HAP-1 (cell line): ENCODE measurements around the gene EPB41L4A.
"Not testable (repeated sequence)": the region's sequence is repeated elsewhere in the genome, so short reads cannot be mapped to it uniquely, and the experiment has no call there.

Experiments used
- DNase-seq, 2 experiments: peaks; one replicate each; pipeline ENCODE4 v3.0.0-alpha.2; 2016 to 2020; ENCODE audit warnings: low spot score in 2 of 2
- H3K27me3 ChIP-seq: fragments of 250-450 bp; sonication (Bioruptor Pico); 2 replicates; pipeline ENCODE4 v1.5.1; 2020; ENCODE audit warnings: low read depth, mild to moderate bottlenecking, moderate library complexity
- H3K36me3 ChIP-seq: fragments of 250-450 bp; sonication (Bioruptor Pico); replicated peaks from 2 replicates; pipeline ENCODE4 v1.5.1; 2020; ENCODE audit warnings: mild to moderate bottlenecking
- H3K4me1 ChIP-seq: fragments of 250-450 bp; sonication (Bioruptor Pico); 2 replicates; pipeline ENCODE4 v1.5.1; 2020; ENCODE audit warnings: mild to moderate bottlenecking
- H3K4me3 ChIP-seq: fragments of 250-450 bp; sonication (Bioruptor Pico); 2 replicates; pipeline ENCODE4 v1.5.1; 2020; ENCODE audit warnings: mild to moderate bottlenecking, moderate library complexity
- H3K9me3 ChIP-seq: fragments of 250-450 bp; sonication (Bioruptor Pico); 2 replicates; pipeline ENCODE4 v1.5.1; 2020; ENCODE audit warnings: mild to moderate bottlenecking, moderate library complexity
- in situ Hi-C: fragments of 300-500 bp; cut with MboI; formaldehyde crosslinking; loops from 3 replicates; pipeline ENCODE4 v1.14.3; 2020; ENCODE audit warnings: low sequenced_read_pairs, inconsistent platforms, mixed read lengths

EPB41L4A gene, protein sequence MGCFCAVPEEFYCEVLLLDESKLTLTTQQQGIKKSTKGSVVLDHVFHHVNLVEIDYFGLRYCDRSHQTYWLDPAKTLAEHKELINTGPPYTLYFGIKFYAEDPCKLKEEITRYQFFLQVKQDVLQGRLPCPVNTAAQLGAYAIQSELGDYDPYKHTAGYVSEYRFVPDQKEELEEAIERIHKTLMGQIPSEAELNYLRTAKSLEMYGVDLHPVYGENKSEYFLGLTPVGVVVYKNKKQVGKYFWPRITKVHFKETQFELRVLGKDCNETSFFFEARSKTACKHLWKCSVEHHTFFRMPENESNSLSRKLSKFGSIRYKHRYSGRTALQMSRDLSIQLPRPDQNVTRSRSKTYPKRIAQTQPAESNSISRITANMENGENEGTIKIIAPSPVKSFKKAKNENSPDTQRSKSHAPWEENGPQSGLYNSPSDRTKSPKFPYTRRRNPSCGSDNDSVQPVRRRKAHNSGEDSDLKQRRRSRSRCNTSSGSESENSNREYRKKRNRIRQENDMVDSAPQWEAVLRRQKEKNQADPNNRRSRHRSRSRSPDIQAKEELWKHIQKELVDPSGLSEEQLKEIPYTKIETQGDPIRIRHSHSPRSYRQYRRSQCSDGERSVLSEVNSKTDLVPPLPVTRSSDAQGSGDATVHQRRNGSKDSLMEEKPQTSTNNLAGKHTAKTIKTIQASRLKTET

DNA sequence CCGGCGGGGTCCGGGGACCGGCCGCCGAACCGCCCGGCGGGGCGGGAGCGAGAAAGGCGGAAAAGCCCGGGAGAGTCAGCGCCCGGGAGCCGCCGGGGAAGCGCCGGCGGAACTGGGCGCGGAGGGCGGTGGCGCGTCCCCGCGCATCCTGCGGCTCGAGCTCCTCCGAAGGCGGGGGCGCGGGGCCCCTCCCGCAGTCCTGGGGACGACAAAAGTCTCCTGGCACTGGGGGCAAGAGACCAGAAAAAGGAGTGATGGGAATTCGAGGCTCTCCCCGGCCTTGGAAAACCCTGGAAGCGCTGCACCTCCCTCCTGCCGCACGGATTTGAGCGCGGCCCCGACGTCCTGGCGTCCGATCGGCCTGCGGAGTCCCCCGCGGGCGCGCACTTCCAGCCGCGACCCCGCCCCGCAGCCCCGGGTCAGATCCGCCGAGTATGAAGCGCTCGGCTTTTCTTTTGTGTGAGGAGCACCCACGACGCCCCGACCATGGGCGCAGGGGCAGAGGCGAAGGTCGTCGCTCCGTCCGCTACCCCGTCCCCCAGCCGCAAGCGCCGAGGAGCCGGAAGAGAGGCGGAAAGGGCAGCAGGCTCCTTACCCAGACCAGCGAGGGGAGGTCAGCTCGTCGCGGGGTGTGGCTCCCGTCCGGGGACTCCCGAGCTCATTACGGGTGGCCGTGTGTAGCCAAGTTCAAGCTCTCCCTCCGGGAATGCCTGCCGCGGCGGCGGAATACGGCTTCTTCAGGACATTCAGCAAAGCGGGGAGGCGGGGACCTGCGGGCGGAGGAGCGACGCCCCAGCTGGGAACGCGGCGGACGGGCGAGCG, at the start of gene EPB41L4A:
Gene EPB41L4A, minus strand, starts transcription at position 114 of the 822 bp plus-strand sequence. CDS start 238 bp downstream, outside the sequence.
- Histone ChIP-seq H3K36me3 (no peaks in the 10 kb centered on the region), H3K27me3 (peaks cover 44% of the 10 kb centered on the region), H3K9me3 (no peaks in the 10 kb centered on the region), H3K4me3 (peak within 1 kb of the TSS; percentile 51), H3K4me1 (no peaks in the 10 kb centered on the region; the same call in 1 of the 2 replicates)
- peak; percentile 4 to 49 for DNase-seq
- in situ Hi-C loops: loop anchor here (25.0 kb wide), 1 partner anchor 207 kb away; no protein-coding TSS in a partner anchor

DNA sequence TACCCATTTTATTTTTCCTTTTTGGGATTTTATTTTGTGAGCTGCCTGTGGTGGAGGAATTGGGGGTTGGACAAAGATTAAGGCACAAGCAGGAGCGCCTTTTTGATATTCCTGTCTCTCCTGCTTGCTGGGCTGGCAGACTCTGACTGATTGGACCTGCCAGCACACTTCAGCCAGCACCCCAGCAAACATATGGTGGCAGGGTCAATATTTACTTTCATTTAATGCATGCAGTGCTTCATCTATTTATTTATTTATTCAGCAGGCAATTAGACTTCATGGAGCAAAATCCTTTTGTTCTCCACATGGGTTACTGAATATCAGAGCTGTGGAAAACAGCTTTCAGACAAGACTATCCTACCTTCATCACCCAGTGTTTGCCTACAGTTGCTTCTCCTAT, 48.4 kb upstream of the EPB41L4A start:
- no peaks in the 10 kb centered on the region for H3K36me3 ChIP-seq
- in situ Hi-C loops: no loop called here
- H3K27me3 ChIP-seq: peaks cover 8% of the 10 kb centered on the region; the same call in 1 of the 2 replicates
- H3K4me3 ChIP-seq: no peak overlapping the region
- no peak for DNase-seq
- no peaks in the 10 kb centered on the region for H3K9me3 ChIP-seq
- no peaks in the 10 kb centered on the region for H3K4me1 ChIP-seq

DNA sequence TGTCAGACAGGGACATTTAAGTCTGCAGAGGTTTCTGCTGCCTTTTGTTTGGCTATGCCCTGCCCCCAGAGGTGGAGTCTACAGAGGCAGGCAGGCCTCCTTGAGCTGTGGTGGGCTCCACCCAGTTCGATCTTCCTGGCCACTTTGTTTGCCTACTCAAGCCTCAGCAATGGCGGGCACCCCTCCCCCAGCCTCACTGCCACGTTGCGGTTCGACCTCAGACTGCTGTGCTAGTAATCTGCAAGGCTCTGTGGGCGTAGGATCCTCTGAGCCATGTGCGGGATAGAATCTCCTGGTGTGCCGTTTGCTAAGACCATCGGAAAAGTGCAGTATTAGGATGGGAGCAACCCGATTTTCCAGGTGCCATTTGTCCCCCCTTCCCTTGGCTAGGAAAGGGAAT, 47.2 kb upstream of the EPB41L4A start:
- H3K4me3 ChIP-seq, H3K4me1 ChIP-seq, H3K36me3 ChIP-seq, DNase-seq, H3K9me3 ChIP-seq, in situ Hi-C loops, H3K27me3 ChIP-seq: not testable (repeated sequence)

DNA sequence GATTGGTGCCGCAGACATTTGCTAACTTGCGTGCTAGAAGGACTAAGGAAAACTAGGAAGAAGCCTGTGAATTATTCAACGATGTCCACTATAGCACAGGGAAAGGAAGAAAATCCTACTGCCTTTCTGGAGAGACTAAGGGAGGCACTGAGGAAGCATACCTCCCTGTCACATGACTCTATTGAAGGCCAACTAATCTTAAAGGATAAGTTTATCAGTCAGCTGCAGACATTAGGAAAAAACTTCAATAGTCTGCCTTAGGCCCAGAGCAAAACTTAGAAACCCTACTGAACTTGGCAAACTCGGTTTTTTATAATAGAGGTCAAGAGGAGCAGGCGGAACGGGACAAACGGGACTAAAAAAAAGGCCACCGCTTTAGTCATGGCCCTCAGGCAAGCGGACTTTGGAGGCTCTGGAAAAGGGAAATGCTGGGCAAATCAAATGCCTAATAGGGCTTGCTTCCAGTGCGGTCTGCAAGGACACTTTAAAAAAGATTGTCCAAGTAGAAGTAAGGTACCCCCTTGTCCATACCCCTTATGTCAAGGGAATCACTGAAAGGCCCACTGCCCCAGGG, 28.2 kb upstream of the EPB41L4A start:
- H3K36me3 ChIP-seq, DNase-seq, H3K9me3 ChIP-seq, in situ Hi-C loops, H3K4me3 ChIP-seq, H3K27me3 ChIP-seq, H3K4me1 ChIP-seq: not testable (repeated sequence)

DNA sequence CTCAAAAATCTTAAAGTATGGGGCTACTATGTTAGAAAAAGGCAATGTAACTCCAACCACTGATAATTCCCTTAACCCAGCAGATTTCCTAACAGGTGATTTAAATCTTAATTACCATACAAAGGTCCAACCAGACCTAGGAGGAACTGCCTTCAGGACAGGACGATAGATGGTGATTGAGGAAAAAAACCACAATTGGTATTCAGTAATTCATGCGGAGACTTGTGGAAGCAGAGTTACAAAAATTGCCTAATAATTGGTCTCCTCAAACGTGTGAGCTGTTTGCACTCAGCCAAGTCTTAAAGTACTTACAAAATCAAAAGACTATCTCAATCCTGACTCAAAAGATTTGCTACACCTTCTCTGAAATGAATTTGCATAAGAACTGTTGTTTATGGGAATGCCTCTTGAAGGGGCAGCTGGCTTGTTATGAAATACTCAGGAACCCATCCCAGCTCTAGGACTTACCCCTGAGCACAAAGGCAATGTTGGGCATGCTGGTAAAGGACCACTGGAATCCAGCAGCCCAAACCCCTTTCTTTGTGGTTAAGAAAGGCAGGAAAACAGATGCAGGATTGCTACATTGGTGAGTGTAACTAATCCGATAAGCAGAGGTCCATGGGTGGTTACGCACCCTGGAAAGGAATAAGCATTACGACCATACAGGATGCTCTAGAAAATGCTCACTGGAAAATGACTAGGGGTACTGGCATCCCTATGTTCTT, 26.7 kb upstream of the EPB41L4A start:
- in situ Hi-C loops: no loop called here
- Histone ChIP-seq H3K4me1 (no peaks in the 10 kb centered on the region), H3K36me3 (no peaks in the 10 kb centered on the region), H3K4me3 (no peak overlapping the region), H3K9me3 (no peaks in the 10 kb centered on the region), H3K27me3 (no peaks in the 10 kb centered on the region)
- DNase-seq: peak in 1 of 2 experiments; percentile 16

DNA sequence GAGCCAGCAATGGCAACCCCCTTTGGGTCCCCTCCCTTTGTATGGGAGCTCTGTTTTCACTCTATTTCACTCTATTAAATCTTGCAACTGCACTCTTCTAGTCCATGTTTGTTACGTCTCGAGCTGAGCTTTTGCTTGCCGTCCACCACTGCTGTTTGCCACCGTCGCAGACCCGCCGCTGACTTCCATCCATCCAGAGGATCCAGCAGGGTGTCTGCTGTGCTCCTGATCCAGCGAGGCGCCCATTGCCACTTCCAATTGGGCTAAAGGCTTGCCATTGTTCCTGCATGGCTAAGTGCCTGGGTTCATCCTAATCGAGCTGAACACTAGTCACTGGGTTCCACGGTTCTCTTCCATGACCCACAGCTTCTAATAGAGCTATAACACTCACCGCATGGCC, 24.9 kb upstream of the EPB41L4A start:
- H3K4me3 ChIP-seq, H3K27me3 ChIP-seq, H3K36me3 ChIP-seq, H3K4me1 ChIP-seq, DNase-seq, H3K9me3 ChIP-seq, in situ Hi-C loops: not testable (repeated sequence)

DNA sequence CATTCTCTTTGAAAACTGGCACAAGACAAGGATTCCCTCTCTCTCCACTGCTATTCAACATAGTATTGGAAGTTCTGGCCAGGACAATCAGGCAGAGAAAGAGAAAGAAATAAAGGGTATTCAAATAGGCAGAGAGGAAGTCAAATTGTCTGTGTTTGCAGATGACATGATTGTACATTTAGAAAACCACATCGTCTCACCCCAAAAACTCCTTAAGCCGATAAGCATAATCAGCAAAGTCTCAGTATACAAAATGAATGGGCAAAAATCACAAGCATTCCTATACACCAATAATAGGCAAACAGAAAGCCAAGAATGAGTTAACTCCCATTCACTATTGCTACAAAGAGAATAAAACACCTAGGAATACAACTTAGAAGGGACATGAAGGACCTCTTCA, 21.0 kb upstream of the EPB41L4A start:
- no peaks in the 10 kb centered on the region for H3K9me3 ChIP-seq
- no peak overlapping the region for H3K4me3 ChIP-seq
- DNase-seq: no peak
- in situ Hi-C loops: no loop called here
- no peaks in the 10 kb centered on the region for H3K4me1 ChIP-seq
- no peaks in the 10 kb centered on the region for H3K27me3 ChIP-seq
- no peaks in the 10 kb centered on the region for H3K36me3 ChIP-seq

DNA sequence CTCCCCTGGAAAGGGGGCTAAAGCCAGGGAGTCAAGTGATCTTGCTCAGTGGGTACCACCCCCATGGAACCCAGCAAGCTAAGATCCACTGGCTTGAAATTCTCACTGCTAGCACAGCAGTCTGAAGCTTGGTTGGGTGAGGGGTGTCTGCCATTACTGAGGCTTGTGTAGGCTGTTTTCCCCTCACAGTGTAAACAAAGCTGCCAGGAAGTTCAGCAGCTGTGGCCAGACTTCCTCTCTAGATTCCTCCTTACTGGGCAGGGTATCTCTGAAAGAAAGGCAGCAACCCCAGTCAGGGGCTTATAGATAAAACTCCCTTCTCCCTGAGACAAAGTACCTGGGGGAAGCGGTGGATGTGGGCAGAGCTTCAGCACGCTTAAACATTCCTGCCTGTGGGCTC, 17.1 kb upstream of the EPB41L4A start:
- Histone ChIP-seq H3K4me3 (no peak overlapping the region), H3K4me1 (no peaks in the 10 kb centered on the region), H3K9me3 (no peaks in the 10 kb centered on the region), H3K36me3 (no peaks in the 10 kb centered on the region), H3K27me3 (no peaks in the 10 kb centered on the region)
- DNase-seq: no peak
- in situ Hi-C loops: no loop called here

DNA sequence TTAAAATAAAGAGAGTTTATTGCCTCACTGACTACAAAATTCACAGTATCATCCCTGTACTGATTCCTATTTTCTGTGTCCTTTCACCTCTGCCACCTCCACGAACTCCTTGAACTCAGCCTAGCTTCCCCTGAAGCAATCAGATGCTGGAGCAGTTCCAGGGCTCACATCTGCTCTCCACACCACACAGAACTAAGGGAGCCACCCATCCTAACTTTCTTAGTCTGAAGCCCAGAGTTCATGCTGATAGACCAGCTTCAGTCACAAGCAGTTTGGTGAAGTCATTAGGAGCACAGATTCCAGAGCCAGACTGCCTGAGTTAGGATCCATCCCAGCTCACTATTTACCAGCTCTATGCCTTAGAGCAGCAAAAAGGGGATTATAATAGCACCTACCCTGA, 15.6 kb upstream of the EPB41L4A start:
- in situ Hi-C loops: no loop called here
- DNase-seq: no peak
- H3K4me1 ChIP-seq: no peaks in the 10 kb centered on the region
- H3K9me3 ChIP-seq: no peaks in the 10 kb centered on the region
- no peak overlapping the region for H3K4me3 ChIP-seq
- H3K36me3 ChIP-seq: no peaks in the 10 kb centered on the region
- no peaks in the 10 kb centered on the region for H3K27me3 ChIP-seq

DNA sequence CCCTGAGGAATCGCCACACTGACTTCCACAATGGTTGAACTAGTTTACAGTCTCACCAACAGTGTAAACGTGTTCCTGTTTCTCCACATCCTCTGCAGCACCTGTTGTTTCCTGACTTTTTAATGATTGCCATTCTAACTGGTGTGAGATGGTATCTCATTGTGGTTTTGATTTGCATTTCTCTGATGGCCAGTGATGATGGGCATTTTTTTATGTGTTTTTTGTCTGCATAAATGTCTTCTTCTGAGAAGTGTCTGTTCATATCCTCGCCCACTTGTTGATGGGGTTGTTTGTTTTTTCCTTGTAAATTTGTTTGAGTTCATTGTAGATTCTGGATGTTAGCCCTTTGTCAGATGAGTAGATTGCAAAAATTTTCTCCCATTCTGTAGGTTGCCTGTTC, 7.1 kb upstream of the EPB41L4A start:
- H3K4me1 ChIP-seq, DNase-seq, H3K36me3 ChIP-seq, H3K4me3 ChIP-seq, H3K27me3 ChIP-seq, in situ Hi-C loops, H3K9me3 ChIP-seq: not testable (repeated sequence)

DNA sequence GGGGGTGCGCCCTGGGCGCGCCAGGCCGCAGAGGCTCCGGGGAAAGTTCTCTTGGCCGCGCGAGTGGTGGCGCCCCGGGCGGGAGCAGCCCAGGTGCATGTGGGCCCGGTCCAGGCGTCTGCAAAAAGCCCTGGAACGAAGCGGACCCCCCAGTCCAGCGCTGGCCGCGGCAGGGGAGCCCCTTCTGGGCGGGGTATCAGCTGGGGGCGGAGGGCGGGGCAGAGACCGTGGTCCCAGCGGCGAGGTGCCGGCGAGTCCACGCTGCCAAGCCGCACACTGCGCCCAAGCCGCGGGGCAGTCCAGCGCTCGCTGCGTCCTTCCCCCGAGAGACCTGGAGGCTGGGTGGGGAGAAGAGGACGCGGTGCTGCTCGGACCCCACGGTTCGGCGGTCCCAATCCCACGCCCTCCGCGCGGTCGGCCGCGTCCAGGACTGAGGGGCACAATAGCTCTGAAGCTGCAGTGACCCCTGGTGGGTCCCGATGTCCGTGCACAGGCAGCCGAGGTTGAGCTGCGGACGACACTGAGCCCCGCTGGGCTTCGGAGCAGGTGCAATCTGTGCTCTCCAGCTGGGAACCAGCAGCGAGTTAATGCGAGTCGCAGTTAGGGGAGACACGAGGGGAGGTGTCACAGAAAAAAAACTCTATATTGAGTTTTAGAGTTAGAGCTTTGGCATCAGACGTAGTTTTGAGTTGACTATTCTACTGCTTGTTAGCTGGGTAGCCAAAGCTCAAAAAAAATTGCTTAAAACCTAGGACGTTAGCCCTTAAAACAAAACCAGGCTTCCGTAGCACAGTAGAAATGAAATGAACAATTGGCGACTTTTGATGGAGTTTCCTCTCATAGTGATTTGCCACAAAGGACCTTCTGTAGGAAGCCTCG, 1.1 kb upstream of the EPB41L4A start:
- H3K9me3 ChIP-seq: no peaks in the 10 kb centered on the region
- in situ Hi-C loops: loop anchor here (25.0 kb wide), 1 partner anchor 208 kb away; no protein-coding TSS in a partner anchor
- H3K27me3 ChIP-seq: peaks cover 46% of the 10 kb centered on the region

DNA sequence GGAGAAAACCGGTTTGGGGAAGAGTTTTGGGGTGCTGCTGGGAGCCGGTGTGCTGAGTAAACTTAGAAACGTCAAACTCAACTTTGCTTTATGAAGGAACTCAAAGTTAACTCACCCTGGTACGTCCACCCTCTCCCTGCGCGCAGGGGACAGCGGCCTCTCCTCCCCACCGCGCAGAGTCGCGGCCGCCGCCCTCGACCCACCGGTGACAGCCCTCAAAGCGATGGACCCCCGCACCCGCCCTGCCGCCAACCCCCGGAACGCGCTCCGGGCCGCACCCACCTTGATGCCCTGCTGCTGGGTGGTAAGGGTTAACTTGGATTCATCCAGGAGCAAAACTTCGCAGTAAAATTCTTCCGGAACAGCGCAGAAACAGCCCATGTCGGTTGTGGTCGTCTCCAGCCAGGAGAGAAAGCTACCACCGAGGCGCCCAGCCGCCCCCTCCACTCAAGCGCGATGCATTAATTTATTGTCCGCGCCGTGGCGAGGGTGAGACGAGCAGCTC, 366 bp downstream of the EPB41L4A start:
- H3K4me1 ChIP-seq: no peaks in the 10 kb centered on the region; the same call in 1 of the 2 replicates
- no peaks in the 10 kb centered on the region for H3K36me3 ChIP-seq
- no peak for DNase-seq
- peaks cover 41% of the 10 kb centered on the region for H3K27me3 ChIP-seq
- peak overlapping the region; percentile 51; the same call in 1 of the 2 replicates for H3K4me3 ChIP-seq
- no peaks in the 10 kb centered on the region for H3K9me3 ChIP-seq
- in situ Hi-C loops: loop anchor here (25.0 kb wide), 1 partner anchor 206 kb away; no protein-coding TSS in a partner anchor

More for the DNA sequence above, 1.1 kb upstream of the EPB41L4A start:
- H3K4me1 ChIP-seq: no peaks in the 10 kb centered on the region; the same call in 1 of the 2 replicates
- H3K4me3 ChIP-seq: peak overlapping the region; percentile 51
- no peaks in the 10 kb centered on the region for H3K36me3 ChIP-seq
- peak; percentile 36 to 83 for DNase-seq
